Trophoblast cell (in vitro differentiated cells and primary cell): ENCODE measurements around the gene SPACA5B. TPM values are rescaled to one million over a fixed set of nuclear protein-coding genes. Genes with fewer than 3 reads are reported as not detected.
"Not testable (repeated sequence)": the region's sequence is repeated elsewhere in the genome, so short reads cannot be mapped to it uniquely, and the experiment has no call there.

Experiments used
- DNase-seq, 2 donors: peaks; one replicate each; pipeline ENCODE4 v3.0.0-alpha.2; 2016
- H2AFZ ChIP-seq: 2 replicates; pipeline ENCODE4 v1.6.1; 2013; ENCODE audit warnings: low read length, moderate library complexity, mild to moderate bottlenecking; ENCODE audit not compliant: insufficient read depth, poor library complexity
- H2AK5ac ChIP-seq: 2 replicates; pipeline ENCODE4 v1.6.1; 2013; ENCODE audit warnings: mild to moderate bottlenecking, low read length
- H2BK120ac ChIP-seq: 2 replicates; pipeline ENCODE4 v1.6.1; 2013; ENCODE audit warnings: low read length, mild to moderate bottlenecking, moderate library complexity; ENCODE audit not compliant: insufficient read depth, poor library complexity
- H2BK12ac ChIP-seq: 2 replicates; pipeline ENCODE4 v1.6.1; 2013; ENCODE audit warnings: mild to moderate bottlenecking, low read length, moderate library complexity
- H2BK5ac ChIP-seq: 2 replicates; pipeline ENCODE4 v1.6.1; 2013; ENCODE audit warnings: low read length, low read depth, moderate library complexity, mild to moderate bottlenecking; ENCODE audit not compliant: poor library complexity
- H3K14ac ChIP-seq: 2 replicates; pipeline ENCODE4 v1.6.1; 2013; ENCODE audit warnings: mild to moderate bottlenecking, low read length
- H3K18ac ChIP-seq: 2 replicates; pipeline ENCODE4 v1.6.1; 2013; ENCODE audit warnings: mild to moderate bottlenecking, low read length
- H3K23ac ChIP-seq: 2 replicates; pipeline ENCODE4 v1.6.1; 2013; ENCODE audit warnings: low read length
- H3K27ac ChIP-seq: 2 replicates; pipeline ENCODE4 v1.5.1; 2013; ENCODE audit warnings: low read depth, mild to moderate bottlenecking, inconsistent platforms, low read length, moderate library complexity
- H3K27me3 ChIP-seq: 2 replicates; pipeline ENCODE4 v1.6.1; 2013; ENCODE audit warnings: inconsistent platforms, mild to moderate bottlenecking, low read length, moderate library complexity; ENCODE audit not compliant: insufficient read depth
- H3K36me3 ChIP-seq, 2 experiments: 1 replicate in 1 of 2; 2 replicates in 1 of 2; pipeline ENCODE4 v1.6.1; 2013; ENCODE audit warnings: low read length in 2 of 2, mild to moderate bottlenecking in 2 of 2, moderate library complexity in 1 of 2; ENCODE audit not compliant: insufficient read depth in 2 of 2, control insufficient read depth in 1 of 2
- H3K4ac ChIP-seq: 2 replicates; pipeline ENCODE4 v1.6.1; 2013; ENCODE audit warnings: low read depth, mild to moderate bottlenecking, low read length, moderate library complexity
- H3K4me1 ChIP-seq, 2 experiments: 1 replicate in 1 of 2; 2 replicates in 1 of 2; pipeline ENCODE4 v1.6.1; 2013; ENCODE audit warnings: low read length in 2 of 2, mild to moderate bottlenecking in 2 of 2, moderate library complexity in 1 of 2; ENCODE audit not compliant: insufficient read depth in 2 of 2, control insufficient read depth in 1 of 2
- H3K4me2 ChIP-seq: 2 replicates; pipeline ENCODE4 v1.6.1; 2013; ENCODE audit warnings: inconsistent platforms, mild to moderate bottlenecking, low read length, moderate library complexity
- H3K4me3 ChIP-seq: 2 replicates; pipeline ENCODE4 v1.5.1; 2013; ENCODE audit warnings: mild to moderate bottlenecking, low read depth, low read length, inconsistent platforms
- H3K79me1 ChIP-seq: one replicate; pipeline ENCODE4 v1.6.1; 2013; ENCODE audit warnings: low read length
- H3K79me2 ChIP-seq: 2 replicates; pipeline ENCODE4 v1.6.1; 2013; ENCODE audit warnings: low read length, mild to moderate bottlenecking; ENCODE audit not compliant: control insufficient read depth, insufficient read depth, poor library complexity
- H3K9ac ChIP-seq: 2 replicates; pipeline ENCODE4 v1.6.1; 2013; ENCODE audit warnings: mild to moderate bottlenecking, low read length
- H3K9me3 ChIP-seq: 2 replicates; pipeline ENCODE4 v1.6.1; 2013; ENCODE audit warnings: low read depth, mild to moderate bottlenecking, control low read depth, inconsistent platforms, low read length; ENCODE audit not compliant: insufficient read depth
- H4K12ac ChIP-seq: 2 replicates; pipeline ENCODE4 v1.6.1; 2013; ENCODE audit warnings: low read depth, mild to moderate bottlenecking, low read length, moderate library complexity
- H4K8ac ChIP-seq: 2 replicates; pipeline ENCODE4 v1.6.1; 2013; ENCODE audit warnings: low read depth, mild to moderate bottlenecking, low read length, moderate library complexity
- H4K91ac ChIP-seq: one replicate; pipeline ENCODE4 v1.6.1; 2013; ENCODE audit warnings: low read depth, mild to moderate bottlenecking, low read length, moderate library complexity
- WGBS: extraction: QIAGEN DNeasy Blood & Tissue Kit; methylation state at CpG from one replicate; pipeline ENCODE4 v1.1.7; 2013; ENCODE audit warnings: missing lambda C conversion rate; ENCODE audit not compliant: insufficient read length, insufficient coverage; ENCODE audit errors: extremely low coverage; 5-methylcytosine and 5-hydroxymethylcytosine counted together
- polyA plus RNA-seq: library from polyadenylated mRNA; stranded (reverse); fragments of 200-250 nt; gene quantifications from 2 replicates; pipeline ENCODE4 v1.2.3, GENCODE V29; 2013

SPACA5B gene
- not detected in 2 replicates for polyA plus RNA-seq

DNA sequence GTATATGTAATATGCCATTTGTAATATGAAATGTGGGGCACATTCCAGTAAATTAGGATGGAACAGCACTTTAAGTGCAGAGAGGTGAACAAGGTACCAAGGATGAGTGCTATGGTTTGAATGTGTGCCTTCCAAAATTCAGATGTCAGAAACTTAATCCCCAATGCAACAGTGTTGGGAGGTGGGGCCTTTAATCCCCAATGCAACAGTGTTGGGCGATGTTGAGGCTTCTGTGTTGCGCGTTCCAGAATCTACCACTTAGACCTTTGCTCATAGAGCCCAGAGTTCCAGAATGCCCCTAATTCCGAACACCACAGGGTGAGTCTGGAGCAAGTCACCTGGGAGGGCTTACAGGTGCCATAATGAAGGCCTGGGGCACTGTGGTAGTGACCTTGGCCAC lies at the start of gene SPACA5B:
SPACA5B (plus strand) TSS at position 301 of the 400 bp plus-strand sequence; CDS start at position 363, 62 bp downstream.
- WGBS, result no CpG with 5 or more reads among the region's 4 CpGs
- H3K14ac ChIP-seq, H3K4me3 ChIP-seq, H3K9me3 ChIP-seq, H3K4me1 ChIP-seq, H3K27me3 ChIP-seq, H3K79me2 ChIP-seq, H3K79me1 ChIP-seq, H4K91ac ChIP-seq, H4K8ac ChIP-seq, H3K4ac ChIP-seq, H2BK12ac ChIP-seq, H3K27ac ChIP-seq, H3K9ac ChIP-seq, H3K4me2 ChIP-seq, H2BK5ac ChIP-seq, H4K12ac ChIP-seq, H2BK120ac ChIP-seq, H3K36me3 ChIP-seq, H3K23ac ChIP-seq, H2AFZ ChIP-seq, H2AK5ac ChIP-seq, DNase-seq, H3K18ac ChIP-seq: not testable (repeated sequence)

DNA sequence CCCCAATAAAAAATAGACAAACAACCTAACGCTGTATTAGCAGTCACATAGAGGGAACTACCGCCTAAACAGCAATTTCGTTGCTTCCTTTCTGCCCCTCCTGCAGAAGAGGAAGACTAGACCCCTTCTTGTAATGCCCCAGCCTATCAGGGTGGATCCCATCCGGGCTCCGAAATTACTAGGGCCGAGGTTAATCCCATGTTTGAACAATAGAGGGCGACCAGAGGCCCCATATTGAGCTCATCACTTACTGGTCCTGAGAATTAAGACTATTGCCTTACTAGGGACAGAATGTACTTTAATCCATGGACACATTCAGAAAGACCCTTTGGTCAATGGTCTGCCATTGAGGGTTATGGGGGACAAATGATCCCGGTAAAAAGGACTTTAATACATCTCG lies 47.2 kb upstream of the SPACA5B start:
- Histone ChIP-seq H3K27me3 (no peaks in the 10 kb centered on the region), H3K4me2 (no peak overlapping the region), H4K12ac (no peak overlapping the region), H2BK12ac (no peak overlapping the region), H2AFZ (no peak overlapping the region), H3K9me3 (no peaks in the 10 kb centered on the region), H2AK5ac (no peak overlapping the region), H2BK120ac (no peak overlapping the region), H3K4ac (no peak overlapping the region), H3K18ac (no peak overlapping the region), H3K9ac (no peak overlapping the region), H3K14ac (no peak overlapping the region), H3K36me3 (no peaks in the 10 kb centered on the region), H3K23ac (no peak overlapping the region), H4K8ac (no peak overlapping the region), H3K27ac (no peak overlapping the region), H4K91ac (no peak overlapping the region), H3K4me3 (no peak overlapping the region), H3K4me1 (no peaks in the 10 kb centered on the region), H2BK5ac (no peak overlapping the region), H3K79me1 (no peaks in the 10 kb centered on the region), H3K79me2 (no peaks in the 10 kb centered on the region)
- WGBS, result no CpG with 5 or more reads among the region's 9 CpGs
- peak; percentile 20 to 66 for DNase-seq

DNA sequence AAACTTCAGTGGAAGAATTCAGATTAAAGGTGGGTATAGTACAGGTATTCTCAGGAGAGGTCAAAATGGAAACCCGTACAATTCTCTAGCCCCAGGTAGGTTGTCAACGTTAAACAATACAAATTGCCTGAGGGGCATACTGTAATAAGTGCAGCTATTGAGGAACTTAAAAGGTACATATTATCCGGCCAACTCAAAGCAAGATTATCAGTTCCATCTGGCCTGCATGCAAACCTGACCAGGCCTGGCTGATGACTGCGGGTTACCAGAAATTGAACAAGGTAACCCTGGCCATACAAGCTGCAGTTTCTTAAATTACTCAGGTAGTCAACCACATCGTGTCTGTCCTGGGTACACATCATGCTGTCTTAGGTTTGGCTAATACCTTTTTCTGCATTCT lies 46.7 kb upstream of the SPACA5B start:
- Histone ChIP-seq H3K14ac (no peak overlapping the region), H3K4ac (no peak overlapping the region), H4K8ac (no peak overlapping the region), H4K91ac (no peak overlapping the region), H3K79me1 (no peaks in the 10 kb centered on the region), H2BK120ac (no peak overlapping the region), H3K4me1 (no peaks in the 10 kb centered on the region), H3K27me3 (no peaks in the 10 kb centered on the region), H2AFZ (no peak overlapping the region), H3K9ac (no peak overlapping the region), H3K23ac (no peak overlapping the region), H2BK5ac (no peak overlapping the region), H3K4me3 (no peak overlapping the region), H3K36me3 (no peaks in the 10 kb centered on the region), H3K79me2 (no peaks in the 10 kb centered on the region), H2BK12ac (no peak overlapping the region), H3K4me2 (no peak overlapping the region), H2AK5ac (no peak overlapping the region), H4K12ac (no peak overlapping the region), H3K18ac (no peak overlapping the region), H3K9me3 (no peaks in the 10 kb centered on the region), H3K27ac (no peak overlapping the region)
- no CpG with 5 or more reads among the region's 5 CpGs for WGBS
- DNase-seq, result peak; percentile 81 to 95

- Histone ChIP-seq H3K79me2 (no peaks in the 10 kb centered on the region), H4K8ac (no peak overlapping the region), H2AK5ac (no peak overlapping the region), H3K4me1 (peaks cover 0 to 5% of the 10 kb centered on the region in 2 experiments), H3K18ac (no peak overlapping the region), H3K23ac (no peak overlapping the region), H2BK120ac (no peak overlapping the region), H3K4me3 (no peak overlapping the region), H3K27ac (no peak overlapping the region), H2AFZ (no peak overlapping the region), H4K91ac (no peak overlapping the region), H3K4ac (no peak overlapping the region), H3K79me1 (no peaks in the 10 kb centered on the region), H3K36me3 (no peaks in the 10 kb centered on the region), H2BK5ac (no peak overlapping the region), H3K9ac (no peak overlapping the region), H3K14ac (no peak overlapping the region), H3K4me2 (no peak overlapping the region), H3K27me3 (no peaks in the 10 kb centered on the region), H2BK12ac (no peak overlapping the region), H4K12ac (no peak overlapping the region), H3K9me3 (no peaks in the 10 kb centered on the region)
- no peak for DNase-seq
These were observed 44.3 kb upstream of the SPACA5B start for GRCh38 chrX:48086082-48086481.
